Measurements from ENCODE around the gene FGFBP1. TPM values are rescaled to one million over a fixed set of nuclear protein-coding genes. Genes with fewer than 3 reads are reported as not detected.
A peak's percentile ranks its signal among the peaks of the same experiment; 100 is the strongest.

The FGFBP1 gene
- polyA plus RNA-seq, 2 of the 4 experiments (the other 2 are of a cell fraction): 1.1 to 4.0 TPM

DNA sequence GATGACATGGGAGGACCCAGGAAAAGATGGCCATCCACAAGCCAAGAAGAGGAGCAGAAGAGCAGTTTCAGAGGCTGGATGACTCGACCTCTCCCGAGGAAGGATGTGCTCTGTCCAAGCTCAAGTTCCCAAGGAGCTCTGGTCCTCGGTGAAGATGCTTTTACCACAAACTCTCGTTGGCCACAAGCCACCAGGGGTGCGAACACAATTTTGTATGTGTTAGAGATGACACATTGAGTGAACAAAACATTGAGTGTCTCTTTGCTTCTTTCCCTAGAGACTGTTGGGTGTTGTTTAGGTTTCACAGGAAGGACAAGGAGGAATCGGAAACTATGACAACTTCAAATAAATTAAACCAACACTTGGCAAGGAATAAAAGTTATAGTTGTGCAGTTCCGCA is 26.3 kb downstream of the FGFBP1 start:
- no peak for ATAC-seq
- Histone ChIP-seq H3K4me2 (no peak overlapping the region), H3K4me1 (peaks cover 16% of the 10 kb centered on the region), H3K9me3 (no peaks in the 10 kb centered on the region), H3K27ac (peak overlapping the region in 1 of 2 experiments; percentile 76; a peak in 4 of 6 replicates), H3K4me3 (no peak overlapping the region)
- POLR2A ChIA-PET: no interaction called here
- DNase-seq (ENCODE audit: low read depth in 1 of 2, low spot score in 1 of 2): no peak
- WGBS (ENCODE audit: missing lambda C conversion rate): 62% methylated on average over 7 of the region's 7 CpGs
- CTCF ChIA-PET: interaction anchor here (2.2 to 4.1 kb wide), 2 partner anchors 29 to 44 kb away, joined by 10 to 24 read pairs; no protein-coding TSS in a partner anchor
- no peak for FAIRE-seq
- TF ChIP-seq MYC (IDR thresholded peaks at IDR 0.05; ENCODE audit: borderline replicate concordance, low read length) (no peak), FOXS1 (CRISPR knock-in tag; IDR thresholded peaks at IDR 0.05) (no peak), ZFP36 (IDR thresholded peaks at IDR 0.05; ENCODE audit: borderline replicate concordance, partially characterized antibody) (no peak), HOXB5 (CRISPR knock-in tag; IDR thresholded peaks at IDR 0.05) (no peak), NPAS2 (CRISPR knock-in tag; IDR thresholded peaks at IDR 0.05; ENCODE audit: borderline replicate concordance) (no peak), MAZ (IDR thresholded peaks at IDR 0.05; ENCODE audit: borderline replicate concordance, low read depth, low read length) (no peak), SREBF2 (IDR thresholded peaks at IDR 0.05) (no peak), MAFK (IDR thresholded peaks at IDR 0.05; ENCODE audit: partially characterized antibody) (no peak), GATA3 (IDR thresholded peaks at IDR 0.05; ENCODE audit: borderline replicate concordance) (no peak), KDM1A (IDR thresholded peaks at IDR 0.05; ENCODE audit: low read depth) (no peak), USF2 (IDR thresholded peaks at IDR 0.05) (no peak), ATOH8 (CRISPR knock-in tag; IDR thresholded peaks at IDR 0.05; ENCODE audit: low read depth) (no peak), BHLHE40 (IDR thresholded peaks at IDR 0.05; ENCODE audit: low read depth, low read length) (no peak), CHD2 (IDR thresholded peaks at IDR 0.05; ENCODE audit: low read length, partially characterized antibody) (no peak), CBX2 (IDR thresholded peaks at IDR 0.05; ENCODE audit: borderline replicate concordance, low read depth) (no peak), ZSCAN20 (CRISPR knock-in tag; IDR thresholded peaks at IDR 0.05) (no peak), HOXA7 (CRISPR knock-in tag; IDR thresholded peaks at IDR 0.05) (no peak)
- TF ChIP-seq, protein P1, sequence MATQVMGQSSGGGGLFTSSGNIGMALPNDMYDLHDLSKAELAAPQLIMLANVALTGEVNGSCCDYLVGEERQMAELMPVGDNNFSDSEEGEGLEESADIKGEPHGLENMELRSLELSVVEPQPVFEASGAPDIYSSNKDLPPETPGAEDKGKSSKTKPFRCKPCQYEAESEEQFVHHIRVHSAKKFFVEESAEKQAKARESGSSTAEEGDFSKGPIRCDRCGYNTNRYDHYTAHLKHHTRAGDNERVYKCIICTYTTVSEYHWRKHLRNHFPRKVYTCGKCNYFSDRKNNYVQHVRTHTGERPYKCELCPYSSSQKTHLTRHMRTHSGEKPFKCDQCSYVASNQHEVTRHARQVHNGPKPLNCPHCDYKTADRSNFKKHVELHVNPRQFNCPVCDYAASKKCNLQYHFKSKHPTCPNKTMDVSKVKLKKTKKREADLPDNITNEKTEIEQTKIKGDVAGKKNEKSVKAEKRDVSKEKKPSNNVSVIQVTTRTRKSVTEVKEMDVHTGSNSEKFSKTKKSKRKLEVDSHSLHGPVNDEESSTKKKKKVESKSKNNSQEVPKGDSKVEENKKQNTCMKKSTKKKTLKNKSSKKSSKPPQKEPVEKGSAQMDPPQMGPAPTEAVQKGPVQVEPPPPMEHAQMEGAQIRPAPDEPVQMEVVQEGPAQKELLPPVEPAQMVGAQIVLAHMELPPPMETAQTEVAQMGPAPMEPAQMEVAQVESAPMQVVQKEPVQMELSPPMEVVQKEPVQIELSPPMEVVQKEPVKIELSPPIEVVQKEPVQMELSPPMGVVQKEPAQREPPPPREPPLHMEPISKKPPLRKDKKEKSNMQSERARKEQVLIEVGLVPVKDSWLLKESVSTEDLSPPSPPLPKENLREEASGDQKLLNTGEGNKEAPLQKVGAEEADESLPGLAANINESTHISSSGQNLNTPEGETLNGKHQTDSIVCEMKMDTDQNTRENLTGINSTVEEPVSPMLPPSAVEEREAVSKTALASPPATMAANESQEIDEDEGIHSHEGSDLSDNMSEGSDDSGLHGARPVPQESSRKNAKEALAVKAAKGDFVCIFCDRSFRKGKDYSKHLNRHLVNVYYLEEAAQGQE (IDR thresholded peaks at IDR 0.05): no peak
- TF ChIP-seq, protein P2, sequence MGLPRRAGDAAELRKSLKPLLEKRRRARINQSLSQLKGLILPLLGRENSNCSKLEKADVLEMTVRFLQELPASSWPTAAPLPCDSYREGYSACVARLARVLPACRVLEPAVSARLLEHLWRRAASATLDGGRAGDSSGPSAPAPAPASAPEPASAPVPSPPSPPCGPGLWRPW (IDR thresholded peaks at IDR 0.05): no peak
- TF ChIP-seq, protein P3, sequence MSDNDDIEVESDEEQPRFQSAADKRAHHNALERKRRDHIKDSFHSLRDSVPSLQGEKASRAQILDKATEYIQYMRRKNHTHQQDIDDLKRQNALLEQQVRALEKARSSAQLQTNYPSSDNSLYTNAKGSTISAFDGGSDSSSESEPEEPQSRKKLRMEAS (IDR thresholded peaks at IDR 0.05): no peak

GRCh38 chr4:15910155-15910940 is 28.2 kb downstream of the FGFBP1 start:
- Histone ChIP-seq H3K9me3 (no peaks in the 10 kb centered on the region), H3K4me2 (no peak overlapping the region), H3K27ac (peak overlapping the region in 1 of 2 experiments; percentile 76; a peak in 3 of 6 replicates), H3K4me3 (no peak overlapping the region), H3K4me1 (peaks cover 30% of the 10 kb centered on the region)
- TF ChIP-seq RARB (CRISPR knock-in tag; IDR thresholded peaks at IDR 0.05) (no peak), MYC (IDR thresholded peaks at IDR 0.05; ENCODE audit: borderline replicate concordance, low read length) (no peak), ZNF302 (CRISPR knock-in tag; IDR thresholded peaks at IDR 0.05) (no peak), ATOH8 (CRISPR knock-in tag; IDR thresholded peaks at IDR 0.05; ENCODE audit: low read depth) (no peak), USF2 (IDR thresholded peaks at IDR 0.05) (no peak), ZSCAN20 (CRISPR knock-in tag; IDR thresholded peaks at IDR 0.05) (no peak), NFE2L2 (conservative IDR thresholded peaks at IDR 0.05; ENCODE audit: low read length) (no peak), FOXS1 (CRISPR knock-in tag; IDR thresholded peaks at IDR 0.05) (no peak), E2F6 (IDR thresholded peaks at IDR 0.05; ENCODE audit: borderline replicate concordance, low read depth) (no peak)
- DNase-seq (ENCODE audit: low read depth in 1 of 2, low spot score in 1 of 2): no peak
- WGBS (ENCODE audit: missing lambda C conversion rate): 90% methylated on average over 6 of the region's 6 CpGs
- ChIA-PET POLR2A (no interaction called here), CTCF (interaction anchor here (0.7 to 2.2 kb wide), 4 partner anchors 28 to 354 kb away, joined by 3 to 11 read pairs (median 8); no protein-coding TSS in a partner anchor)
- FAIRE-seq: no peak
- ATAC-seq: no peak
